Endometrium (tissue), 2 donors: ENCODE data around the gene TSPAN9.

Experiments used
- FAIRE-seq: peaks from 2 replicates; lab custom pipeline; 2012; peaks lifted over from hg19 to GRCh38; lab: Jason Lieb, UNC
- donor health status: control.
- donor health status: control.

The TSPAN9 gene

GRCh38 chr12:3076730-3077571, at the start of gene TSPAN9:
Gene TSPAN9 (plus strand): TSS chr12:3077379. CDS start chr12:3201194, 123,815 bp downstream.
- FAIRE-seq = no peak

GRCh38 chr12:3028108-3028507, 49.1 kb upstream of the TSPAN9 start:
- no peak for FAIRE-seq

- FAIRE-seq = no peak
These were observed 46.3 kb upstream of the TSPAN9 start for GRCh38 chr12:3030821-3031429.

GRCh38 chr12:3032161-3032560, 45.0 kb upstream of the TSPAN9 start:
- FAIRE-seq = no peak

- FAIRE-seq = no peak
These were observed 44.2 kb upstream of the TSPAN9 start for GRCh38 chr12:3032770-3033538.

GRCh38 chr12:3033539-3033867, 43.7 kb upstream of the TSPAN9 start:
- FAIRE-seq = no peak

GRCh38 chr12:3034067-3034750, 43.0 kb upstream of the TSPAN9 start:
- FAIRE-seq = no peak

- FAIRE-seq = no peak
These were observed 42.0 kb upstream of the TSPAN9 start for GRCh38 chr12:3035171-3035570.

- FAIRE-seq = no peak
These were observed 41.1 kb upstream of the TSPAN9 start for GRCh38 chr12:3035815-3036702.

GRCh38 chr12:3036901-3037600, 40.1 kb upstream of the TSPAN9 start:
- no peak for FAIRE-seq

GRCh38 chr12:3038166-3038565, 39.0 kb upstream of the TSPAN9 start:
- no peak for FAIRE-seq

GRCh38 chr12:3038926-3039510, 38.2 kb upstream of the TSPAN9 start:
- no peak for FAIRE-seq

GRCh38 chr12:3040026-3040656, 37.0 kb upstream of the TSPAN9 start:
- no peak for FAIRE-seq

- no peak for FAIRE-seq
These were observed 36.3 kb upstream of the TSPAN9 start for GRCh38 chr12:3040663-3041544.

GRCh38 chr12:3041558-3042164, 35.5 kb upstream of the TSPAN9 start:
- FAIRE-seq = no peak

GRCh38 chr12:3042394-3042793, 34.8 kb upstream of the TSPAN9 start:
- no peak for FAIRE-seq

GRCh38 chr12:3042826-3043225, 34.4 kb upstream of the TSPAN9 start:
- FAIRE-seq = no peak

- no peak for FAIRE-seq
These were observed 33.8 kb upstream of the TSPAN9 start for GRCh38 chr12:3043406-3043805.
